Measurements from ENCODE around the gene COL11A2. TPM values are rescaled to one million over a fixed set of nuclear protein-coding genes. Genes with fewer than 3 reads are reported as not detected.

The COL11A2 gene
- total and polyA plus RNA-seq, 2 of the 13 experiments (the other 11 are each of a cell fraction or from before 2014, with no cell fraction given): 0.55 TPM

DNA sequence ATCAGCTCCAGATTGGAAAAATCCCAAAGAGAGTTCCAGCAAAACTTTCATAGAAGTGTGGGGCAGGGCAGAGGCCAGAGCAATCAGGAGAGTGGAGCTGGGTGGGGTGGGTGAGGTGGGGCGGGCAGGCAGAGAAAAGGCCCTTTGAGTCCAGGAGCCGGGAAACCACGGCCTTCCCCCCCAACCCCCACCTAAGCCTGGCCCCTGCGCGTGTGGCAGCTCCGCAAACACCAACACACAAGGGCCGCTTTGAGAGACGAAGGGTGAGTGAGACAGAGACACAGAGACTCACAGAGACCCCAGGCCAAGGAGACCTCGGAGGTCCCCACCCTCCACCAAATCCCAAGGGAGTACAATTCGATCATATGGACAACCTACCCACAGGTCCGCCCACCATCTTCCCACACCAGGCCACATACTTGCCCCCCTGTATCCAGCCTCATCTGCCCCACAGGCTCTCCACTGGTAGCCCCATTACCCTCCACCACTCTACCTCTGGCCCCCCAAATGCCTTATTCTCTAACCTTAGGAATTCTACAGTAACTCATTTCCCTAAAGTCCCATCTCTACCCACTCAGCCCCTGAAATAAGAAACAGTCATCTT is 1.7 kb downstream of the COL11A2 start (continued):
- TF ChIP-seq, protein P1, sequence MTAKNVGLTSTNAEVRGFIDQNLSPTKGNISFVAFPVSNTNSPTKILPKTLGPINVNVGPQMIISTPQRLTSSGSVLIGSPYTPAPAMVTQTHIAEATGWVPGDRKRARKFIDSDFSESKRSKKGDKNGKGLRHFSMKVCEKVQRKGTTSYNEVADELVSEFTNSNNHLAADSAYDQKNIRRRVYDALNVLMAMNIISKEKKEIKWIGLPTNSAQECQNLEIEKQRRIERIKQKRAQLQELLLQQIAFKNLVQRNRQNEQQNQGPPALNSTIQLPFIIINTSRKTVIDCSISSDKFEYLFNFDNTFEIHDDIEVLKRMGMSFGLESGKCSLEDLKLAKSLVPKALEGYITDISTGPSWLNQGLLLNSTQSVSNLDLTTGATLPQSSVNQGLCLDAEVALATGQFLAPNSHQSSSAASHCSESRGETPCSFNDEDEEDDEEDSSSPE (CRISPR knock-in tag; IDR thresholded peaks at IDR 0.05): peak; percentile 26; the same call in 1 of the 2 replicates
- TF ChIP-seq ZSCAN21 (CRISPR knock-in tag; IDR thresholded peaks at IDR 0.05; ENCODE audit: borderline replicate concordance): no peak
- TF ChIP-seq TCF7L2 (IDR thresholded peaks at IDR 0.05; ENCODE audit: low read depth, low read length): no peak
- TF ChIP-seq, protein P2, sequence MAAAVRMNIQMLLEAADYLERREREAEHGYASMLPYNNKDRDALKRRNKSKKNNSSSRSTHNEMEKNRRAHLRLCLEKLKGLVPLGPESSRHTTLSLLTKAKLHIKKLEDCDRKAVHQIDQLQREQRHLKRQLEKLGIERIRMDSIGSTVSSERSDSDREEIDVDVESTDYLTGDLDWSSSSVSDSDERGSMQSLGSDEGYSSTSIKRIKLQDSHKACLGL (CRISPR knock-in tag; IDR thresholded peaks at IDR 0.05): no peak
- TF ChIP-seq ZMAT3 (CRISPR knock-in tag; conservative IDR thresholded peaks at IDR 0.05): no peak
- peak; percentile 47; the same call in 1 of the 2 replicates for TF ChIP-seq BCL6 (CRISPR knock-in tag; IDR thresholded peaks at IDR 0.05)
- TF ChIP-seq, protein P3, sequence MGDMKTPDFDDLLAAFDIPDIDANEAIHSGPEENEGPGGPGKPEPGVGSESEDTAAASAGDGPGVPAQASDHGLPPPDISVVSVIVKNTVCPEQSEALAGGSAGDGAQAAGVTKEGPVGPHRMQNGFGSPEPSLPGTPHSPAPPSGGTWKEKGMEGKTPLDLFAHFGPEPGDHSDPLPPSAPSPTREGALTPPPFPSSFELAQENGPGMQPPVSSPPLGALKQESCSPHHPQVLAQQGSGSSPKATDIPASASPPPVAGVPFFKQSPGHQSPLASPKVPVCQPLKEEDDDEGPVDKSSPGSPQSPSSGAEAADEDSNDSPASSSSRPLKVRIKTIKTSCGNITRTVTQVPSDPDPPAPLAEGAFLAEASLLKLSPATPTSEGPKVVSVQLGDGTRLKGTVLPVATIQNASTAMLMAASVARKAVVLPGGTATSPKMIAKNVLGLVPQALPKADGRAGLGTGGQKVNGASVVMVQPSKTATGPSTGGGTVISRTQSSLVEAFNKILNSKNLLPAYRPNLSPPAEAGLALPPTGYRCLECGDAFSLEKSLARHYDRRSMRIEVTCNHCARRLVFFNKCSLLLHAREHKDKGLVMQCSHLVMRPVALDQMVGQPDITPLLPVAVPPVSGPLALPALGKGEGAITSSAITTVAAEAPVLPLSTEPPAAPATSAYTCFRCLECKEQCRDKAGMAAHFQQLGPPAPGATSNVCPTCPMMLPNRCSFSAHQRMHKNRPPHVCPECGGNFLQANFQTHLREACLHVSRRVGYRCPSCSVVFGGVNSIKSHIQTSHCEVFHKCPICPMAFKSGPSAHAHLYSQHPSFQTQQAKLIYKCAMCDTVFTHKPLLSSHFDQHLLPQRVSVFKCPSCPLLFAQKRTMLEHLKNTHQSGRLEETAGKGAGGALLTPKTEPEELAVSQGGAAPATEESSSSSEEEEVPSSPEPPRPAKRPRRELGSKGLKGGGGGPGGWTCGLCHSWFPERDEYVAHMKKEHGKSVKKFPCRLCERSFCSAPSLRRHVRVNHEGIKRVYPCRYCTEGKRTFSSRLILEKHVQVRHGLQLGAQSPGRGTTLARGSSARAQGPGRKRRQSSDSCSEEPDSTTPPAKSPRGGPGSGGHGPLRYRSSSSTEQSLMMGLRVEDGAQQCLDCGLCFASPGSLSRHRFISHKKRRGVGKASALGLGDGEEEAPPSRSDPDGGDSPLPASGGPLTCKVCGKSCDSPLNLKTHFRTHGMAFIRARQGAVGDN (CRISPR knock-in tag; IDR thresholded peaks at IDR 0.05): peak; percentile 45
- no peak for TF ChIP-seq SOX6 (IDR thresholded peaks at IDR 0.05)
- TF ChIP-seq SOX6 (CRISPR knock-in tag; IDR thresholded peaks at IDR 0.05): peak; percentile 27; the same call in 1 of the 2 replicates
- TF ChIP-seq, protein P4, sequence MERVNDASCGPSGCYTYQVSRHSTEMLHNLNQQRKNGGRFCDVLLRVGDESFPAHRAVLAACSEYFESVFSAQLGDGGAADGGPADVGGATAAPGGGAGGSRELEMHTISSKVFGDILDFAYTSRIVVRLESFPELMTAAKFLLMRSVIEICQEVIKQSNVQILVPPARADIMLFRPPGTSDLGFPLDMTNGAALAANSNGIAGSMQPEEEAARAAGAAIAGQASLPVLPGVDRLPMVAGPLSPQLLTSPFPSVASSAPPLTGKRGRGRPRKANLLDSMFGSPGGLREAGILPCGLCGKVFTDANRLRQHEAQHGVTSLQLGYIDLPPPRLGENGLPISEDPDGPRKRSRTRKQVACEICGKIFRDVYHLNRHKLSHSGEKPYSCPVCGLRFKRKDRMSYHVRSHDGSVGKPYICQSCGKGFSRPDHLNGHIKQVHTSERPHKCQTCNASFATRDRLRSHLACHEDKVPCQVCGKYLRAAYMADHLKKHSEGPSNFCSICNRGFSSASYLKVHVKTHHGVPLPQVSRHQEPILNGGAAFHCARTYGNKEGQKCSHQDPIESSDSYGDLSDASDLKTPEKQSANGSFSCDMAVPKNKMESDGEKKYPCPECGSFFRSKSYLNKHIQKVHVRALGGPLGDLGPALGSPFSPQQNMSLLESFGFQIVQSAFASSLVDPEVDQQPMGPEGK (CRISPR knock-in tag; IDR thresholded peaks at IDR 0.05): peak; percentile 91
- TF ChIP-seq, protein P5, sequence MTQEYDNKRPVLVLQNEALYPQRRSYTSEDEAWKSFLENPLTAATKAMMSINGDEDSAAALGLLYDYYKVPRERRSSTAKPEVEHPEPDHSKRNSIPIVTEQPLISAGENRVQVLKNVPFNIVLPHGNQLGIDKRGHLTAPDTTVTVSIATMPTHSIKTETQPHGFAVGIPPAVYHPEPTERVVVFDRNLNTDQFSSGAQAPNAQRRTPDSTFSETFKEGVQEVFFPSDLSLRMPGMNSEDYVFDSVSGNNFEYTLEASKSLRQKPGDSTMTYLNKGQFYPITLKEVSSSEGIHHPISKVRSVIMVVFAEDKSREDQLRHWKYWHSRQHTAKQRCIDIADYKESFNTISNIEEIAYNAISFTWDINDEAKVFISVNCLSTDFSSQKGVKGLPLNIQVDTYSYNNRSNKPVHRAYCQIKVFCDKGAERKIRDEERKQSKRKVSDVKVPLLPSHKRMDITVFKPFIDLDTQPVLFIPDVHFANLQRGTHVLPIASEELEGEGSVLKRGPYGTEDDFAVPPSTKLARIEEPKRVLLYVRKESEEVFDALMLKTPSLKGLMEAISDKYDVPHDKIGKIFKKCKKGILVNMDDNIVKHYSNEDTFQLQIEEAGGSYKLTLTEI (CRISPR knock-in tag; conservative IDR thresholded peaks at IDR 0.05): no peak
- no peak for TF ChIP-seq ZNF207 (IDR thresholded peaks at IDR 0.05; ENCODE audit: borderline replicate concordance)
- TF ChIP-seq FLYWCH1 (CRISPR knock-in tag; IDR thresholded peaks at IDR 0.05): no peak
- TF ChIP-seq, protein P6, sequence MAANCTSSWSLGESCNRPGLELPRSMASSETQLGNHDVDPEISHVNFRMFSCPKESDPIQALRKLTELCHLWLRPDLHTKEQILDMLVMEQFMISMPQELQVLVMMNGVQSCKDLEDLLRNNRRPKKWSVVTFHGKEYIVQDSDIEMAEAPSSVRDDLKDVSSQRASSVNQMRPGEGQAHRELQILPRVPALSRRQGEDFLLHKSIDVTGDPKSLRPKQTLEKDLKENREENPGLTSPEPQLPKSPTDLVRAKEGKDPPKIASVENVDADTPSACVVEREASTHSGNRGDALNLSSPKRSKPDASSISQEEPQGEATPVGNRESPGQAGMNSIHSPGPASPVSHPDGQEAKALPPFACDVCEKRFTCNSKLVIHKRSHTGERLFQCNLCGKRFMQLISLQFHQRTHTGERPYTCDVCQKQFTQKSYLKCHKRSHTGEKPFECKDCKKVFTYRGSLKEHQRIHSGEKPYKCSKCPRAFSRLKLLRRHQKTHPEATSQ (CRISPR knock-in tag; IDR thresholded peaks at IDR 0.05; ENCODE audit: borderline replicate concordance): no peak
- TF ChIP-seq ZNF672 (CRISPR knock-in tag; IDR thresholded peaks at IDR 0.05): 0 out of 2 replicates have a peak, but pooled peaks have one; percentile 75
- TF ChIP-seq ZNF772 (CRISPR knock-in tag; IDR thresholded peaks at IDR 0.05): no peak
- no peak for TF ChIP-seq FOXP1 (IDR thresholded peaks at IDR 0.05)
- no peak for TF ChIP-seq FOXP1 (CRISPR knock-in tag; IDR thresholded peaks at IDR 0.05)
- no peak for TF ChIP-seq TBP (CRISPR knock-in tag; IDR thresholded peaks at IDR 0.05)
- peak; percentile 42; the same call in 1 of the 2 replicates for TF ChIP-seq FOXA3 (CRISPR knock-in tag; IDR thresholded peaks at IDR 0.05)
